ENCODE results near the gene CCDC97. TPM values are rescaled to one million over a fixed set of nuclear protein-coding genes. Genes with fewer than 3 reads are reported as not detected.

The CCDC97 gene
- total RNA-seq, 1 donor from 2014 or later, result 47.3 TPM

DNA sequence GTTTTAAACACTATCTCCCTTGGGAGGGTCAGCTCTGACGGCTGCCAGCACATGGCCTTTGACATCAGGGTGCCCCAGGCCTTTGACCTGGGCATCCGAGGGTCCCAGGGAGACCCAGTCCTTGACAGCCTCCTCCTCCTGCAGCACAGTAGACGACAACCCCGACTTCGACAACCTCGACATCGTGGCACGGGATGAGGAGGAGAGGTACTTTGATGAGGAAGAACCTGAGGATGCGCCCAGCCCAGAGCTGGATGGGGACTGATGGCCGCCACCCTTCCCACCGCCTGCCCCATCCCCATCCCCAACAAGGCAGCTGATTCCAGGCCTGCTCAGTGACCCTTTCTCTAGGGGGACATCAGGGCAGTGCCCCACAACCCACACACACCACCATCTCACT is 12.5 kb downstream of the CCDC97 start:
- DNase-seq (ENCODE audit: low read depth, low spot score), result no peak
- Mint-ChIP-seq H3K9me3 (no peaks in the 10 kb centered on the region), H3K36me3 (ENCODE audit: low read depth) (no peaks in the 10 kb centered on the region), H3K27ac (ENCODE audit: unreplicated experiment) (peak overlapping the region; percentile 86), H3K4me3 (peak overlapping the region; percentile 50), H3K27me3 (ENCODE audit: low read depth) (peaks cover 28% of the 10 kb centered on the region), H3K4me1 (peaks cover 46% of the 10 kb centered on the region)
- TF ChIP-seq, protein P1, sequence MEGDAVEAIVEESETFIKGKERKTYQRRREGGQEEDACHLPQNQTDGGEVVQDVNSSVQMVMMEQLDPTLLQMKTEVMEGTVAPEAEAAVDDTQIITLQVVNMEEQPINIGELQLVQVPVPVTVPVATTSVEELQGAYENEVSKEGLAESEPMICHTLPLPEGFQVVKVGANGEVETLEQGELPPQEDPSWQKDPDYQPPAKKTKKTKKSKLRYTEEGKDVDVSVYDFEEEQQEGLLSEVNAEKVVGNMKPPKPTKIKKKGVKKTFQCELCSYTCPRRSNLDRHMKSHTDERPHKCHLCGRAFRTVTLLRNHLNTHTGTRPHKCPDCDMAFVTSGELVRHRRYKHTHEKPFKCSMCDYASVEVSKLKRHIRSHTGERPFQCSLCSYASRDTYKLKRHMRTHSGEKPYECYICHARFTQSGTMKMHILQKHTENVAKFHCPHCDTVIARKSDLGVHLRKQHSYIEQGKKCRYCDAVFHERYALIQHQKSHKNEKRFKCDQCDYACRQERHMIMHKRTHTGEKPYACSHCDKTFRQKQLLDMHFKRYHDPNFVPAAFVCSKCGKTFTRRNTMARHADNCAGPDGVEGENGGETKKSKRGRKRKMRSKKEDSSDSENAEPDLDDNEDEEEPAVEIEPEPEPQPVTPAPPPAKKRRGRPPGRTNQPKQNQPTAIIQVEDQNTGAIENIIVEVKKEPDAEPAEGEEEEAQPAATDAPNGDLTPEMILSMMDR (conservative IDR thresholded peaks at IDR 0.05), result no peak

DNA sequence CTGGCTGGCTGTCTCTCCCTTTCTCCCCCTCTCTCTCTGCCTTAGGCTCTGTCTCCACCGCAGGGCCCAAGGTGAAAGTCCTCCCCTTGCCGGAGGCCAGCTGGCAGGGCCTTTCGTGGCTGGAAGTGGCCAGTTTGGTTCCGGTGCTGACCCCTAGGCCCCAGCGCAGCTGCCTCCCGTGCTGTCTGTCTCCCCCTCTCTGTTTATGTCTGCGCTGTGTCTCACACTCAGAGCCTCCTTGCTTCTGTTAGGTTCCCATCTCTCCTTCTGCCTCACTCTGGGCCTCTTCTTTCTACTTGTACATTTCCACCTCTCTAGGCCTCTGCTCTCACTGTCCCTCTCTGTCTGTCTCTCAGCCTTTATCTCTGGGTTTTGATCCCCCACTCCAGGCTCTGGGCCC is 13.1 kb downstream of the CCDC97 start:
- peaks cover 31% of the 10 kb centered on the region for H3K27me3 Mint-ChIP-seq (ENCODE audit: low read depth)
- H3K4me1 Mint-ChIP-seq, result peaks cover 49% of the 10 kb centered on the region
- no peak for DNase-seq (ENCODE audit: low read depth, low spot score)

DNA sequence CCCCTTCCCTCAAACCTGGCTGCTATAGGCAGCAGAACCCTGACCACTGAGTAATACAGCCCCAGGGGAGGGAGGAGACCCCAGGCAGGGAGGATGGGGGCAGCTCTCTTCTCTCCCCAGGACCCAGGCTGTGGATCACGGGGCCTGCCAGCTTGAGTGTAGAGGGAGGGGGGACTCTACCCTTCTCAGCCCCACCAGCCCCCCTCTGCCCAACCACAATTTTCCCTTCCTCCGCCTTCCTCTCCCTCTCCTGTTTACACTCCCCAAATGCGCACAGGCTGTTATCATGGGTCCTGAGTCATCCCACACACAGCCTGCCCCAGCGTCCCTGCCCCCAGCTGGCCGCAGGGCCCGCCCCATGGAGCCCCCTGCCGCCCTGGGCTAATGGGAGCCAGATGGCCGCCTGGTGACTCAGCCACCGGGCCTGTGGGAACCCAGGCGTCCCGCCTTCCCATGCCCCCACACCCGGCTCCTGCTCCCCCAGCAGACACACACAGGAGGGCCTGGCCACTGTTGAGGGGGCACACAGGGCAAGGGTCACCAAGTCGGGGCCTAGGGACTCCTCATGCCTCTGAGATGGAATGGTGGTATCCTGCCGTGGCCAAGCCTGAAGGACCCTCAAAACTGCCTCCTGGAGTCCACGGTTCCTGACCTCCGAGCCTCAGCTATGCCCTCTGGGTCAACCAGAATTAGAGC is 13.6 kb downstream of the CCDC97 start:
- Mint-ChIP-seq H3K27ac (ENCODE audit: unreplicated experiment) (peak overlapping the region; percentile 86), H3K27me3 (ENCODE audit: low read depth) (peaks cover 36% of the 10 kb centered on the region), H3K4me1 (peaks cover 54% of the 10 kb centered on the region), H3K9me3 (no peaks in the 10 kb centered on the region), H3K36me3 (ENCODE audit: low read depth) (no peaks in the 10 kb centered on the region), H3K4me3 (no peak overlapping the region)
- DNase-seq (ENCODE audit: low read depth, low spot score), result no peak
- TF ChIP-seq, protein P1 (conservative IDR thresholded peaks at IDR 0.05), result no peak

More for the DNA sequence above, 13.1 kb downstream of the CCDC97 start:
- Mint-ChIP-seq H3K4me3 (peak overlapping the region; percentile 50), H3K27ac (ENCODE audit: unreplicated experiment) (peak overlapping the region; percentile 86), H3K9me3 (no peaks in the 10 kb centered on the region), H3K36me3 (ENCODE audit: low read depth) (no peaks in the 10 kb centered on the region)
- TF ChIP-seq, protein P1 (conservative IDR thresholded peaks at IDR 0.05), result no peak

DNA sequence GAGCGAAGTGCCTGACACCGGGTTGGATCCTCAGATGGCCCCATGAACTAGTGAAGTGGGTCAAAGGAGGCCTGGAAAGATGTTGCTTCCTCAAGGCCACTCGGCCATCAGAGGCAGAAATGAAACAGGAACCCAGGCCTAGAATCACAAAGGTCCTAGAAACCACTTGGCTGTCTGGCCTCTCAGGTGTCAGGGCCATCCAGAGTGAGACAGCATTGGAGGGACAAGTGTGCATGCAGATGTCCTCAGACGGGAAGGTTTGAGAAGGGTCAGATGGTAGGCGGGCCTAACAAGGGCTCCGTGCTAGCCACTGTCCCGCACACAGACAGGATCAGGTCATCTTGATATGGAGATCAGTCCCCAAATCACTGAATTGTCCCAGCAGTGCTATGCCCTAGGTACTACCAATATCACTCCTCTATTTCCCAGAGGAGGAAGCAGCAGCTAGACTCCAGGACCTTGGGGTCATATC is 14.3 kb downstream of the CCDC97 start:
- no peaks in the 10 kb centered on the region for H3K9me3 Mint-ChIP-seq
- H3K4me3 Mint-ChIP-seq, result peak overlapping the region; percentile 81
- H3K27me3 Mint-ChIP-seq (ENCODE audit: low read depth), result peaks cover 39% of the 10 kb centered on the region
- TF ChIP-seq, protein P1 (conservative IDR thresholded peaks at IDR 0.05), result no peak
- DNase-seq (ENCODE audit: low read depth, low spot score), result no peak
- peaks cover 54% of the 10 kb centered on the region for H3K4me1 Mint-ChIP-seq
- H3K27ac Mint-ChIP-seq (ENCODE audit: unreplicated experiment), result peak overlapping the region; percentile 35
- no peaks in the 10 kb centered on the region for H3K36me3 Mint-ChIP-seq (ENCODE audit: low read depth)

DNA sequence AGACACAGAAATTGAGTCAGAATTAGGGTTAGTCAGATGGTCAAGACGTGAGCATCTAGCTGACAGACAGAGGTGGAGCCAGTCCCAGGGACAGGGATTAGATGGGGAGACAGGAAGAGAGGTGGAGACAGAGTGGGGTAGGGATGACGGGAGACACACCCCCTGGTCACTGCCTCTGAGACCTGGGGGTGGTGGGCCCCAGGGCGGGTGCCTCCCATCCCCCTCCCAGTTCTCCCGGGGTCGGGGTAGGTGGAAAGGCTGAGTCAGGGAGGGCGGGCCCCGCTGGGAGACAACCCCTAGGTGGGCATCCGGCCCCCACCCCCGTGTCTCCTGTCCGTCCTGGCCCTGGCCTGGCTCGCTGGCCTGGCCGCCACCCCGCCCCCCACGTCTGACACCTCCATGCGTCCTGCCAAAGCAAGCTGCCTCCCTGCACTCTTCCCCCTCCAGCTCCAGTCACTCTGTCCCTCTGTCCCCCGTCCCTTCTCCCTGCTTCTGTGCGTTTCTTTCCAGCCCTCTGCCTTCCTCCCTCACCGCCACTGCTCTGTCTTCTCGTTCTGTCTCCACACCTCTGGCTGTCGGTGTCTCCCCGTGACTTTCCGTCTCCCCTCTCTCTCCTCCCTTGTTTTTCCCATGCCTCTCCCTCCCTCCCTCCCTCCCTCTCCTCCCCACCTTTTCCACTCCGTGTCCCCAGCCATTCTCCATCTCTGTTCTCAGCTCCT is 15.1 kb downstream of the CCDC97 start:
- Mint-ChIP-seq H3K36me3 (ENCODE audit: low read depth) (no peaks in the 10 kb centered on the region), H3K4me3 (peak overlapping the region; percentile 81), H3K4me1 (peaks cover 54% of the 10 kb centered on the region), H3K9me3 (no peaks in the 10 kb centered on the region), H3K27ac (ENCODE audit: unreplicated experiment) (peak overlapping the region; percentile 12), H3K27me3 (ENCODE audit: low read depth) (peaks cover 39% of the 10 kb centered on the region)
- TF ChIP-seq, protein P1 (conservative IDR thresholded peaks at IDR 0.05), result no peak
- DNase-seq (ENCODE audit: low read depth, low spot score), result no peak

Measured in neural crest cell (in vitro differentiated cells).